GM18505 (cell line): ENCODE results near the gene VPS13D.

Experiments used
- ATAC-seq: cut with Tn5 transposase; IDR thresholded peaks from one replicate; pipeline ENCODE4 v1.9.1; 2021; ENCODE audit not compliant: unreplicated experiment
- POLR2A ChIP-seq: IDR thresholded peaks from 4 replicates; pipeline ENCODE4 v1.6.1; 2011; ENCODE audit warnings: borderline replicate concordance; ENCODE audit not compliant: insufficient read depth, insufficient read length; ENCODE audit errors: extremely low read depth

The VPS13D gene

GRCh38 chr1:12482988-12483387, 253.2 kb downstream of the VPS13D start:
- TF ChIP-seq POLR2A: no peak
- no peak for ATAC-seq

GRCh38 chr1:12485231-12486058, 255.6 kb downstream of the VPS13D start:
- ATAC-seq: no peak
- no peak for TF ChIP-seq POLR2A

GRCh38 chr1:12486059-12486341, 256.2 kb downstream of the VPS13D start:
- TF ChIP-seq POLR2A: no peak
- ATAC-seq: no peak

- no peak for TF ChIP-seq POLR2A
- ATAC-seq: no peak
These were observed 256.7 kb downstream of the VPS13D start for GRCh38 chr1:12486401-12487005.

GRCh38 chr1:12487520-12487919, 257.7 kb downstream of the VPS13D start:
- ATAC-seq: no peak
- no peak for TF ChIP-seq POLR2A

GRCh38 chr1:12488666-12489354, 259.0 kb downstream of the VPS13D start:
- ATAC-seq: no peak

GRCh38 chr1:12490532-12491142, 260.8 kb downstream of the VPS13D start:
- TF ChIP-seq POLR2A: no peak
- no peak for ATAC-seq

More at GRCh38 chr1:12488666-12489354, 259.0 kb downstream of the VPS13D start:
- no peak for TF ChIP-seq POLR2A

- TF ChIP-seq POLR2A: no peak
- no peak for ATAC-seq
These were observed 261.8 kb downstream of the VPS13D start for GRCh38 chr1:12491656-12492055.

- no peak for TF ChIP-seq POLR2A
- no peak for ATAC-seq
These were observed 265.9 kb downstream of the VPS13D start for GRCh38 chr1:12495725-12496124.

GRCh38 chr1:12496154-12496961, 266.5 kb downstream of the VPS13D start:
- ATAC-seq: no peak
- no peak for TF ChIP-seq POLR2A

- no peak for TF ChIP-seq POLR2A
- no peak for ATAC-seq
These were observed 269.9 kb downstream of the VPS13D start for GRCh38 chr1:12499539-12500240.

GRCh38 chr1:12501661-12502060, 271.8 kb downstream of the VPS13D start:
- no peak for TF ChIP-seq POLR2A
- ATAC-seq: no peak
